NOMO-1 treated with dmso at 0.1 percent for 144 hours (cell line): ENCODE measurements around the gene STEAP1B.
"Not testable (repeated sequence)": the region's sequence is repeated elsewhere in the genome, so short reads cannot be mapped to it uniquely, and the experiment has no call there.

ENCODE experiments used
- DNase-seq: peaks from one replicate; lab custom pipeline; 2025; ENCODE audit not compliant: unreplicated experiment; lab: John Stamatoyannopoulos, UW

Gene STEAP1B

GRCh38 chr7:22460363-22460988 is 39.5 kb downstream of the STEAP1B start:
- DNase-seq: no peak

- DNase-seq: no peak
These were observed 42.5 kb downstream of the STEAP1B start for GRCh38 chr7:22457471-22457870.

- DNase-seq: no peak
These were observed 45.5 kb downstream of the STEAP1B start for GRCh38 chr7:22454446-22454845.

GRCh38 chr7:22452960-22453558 is 46.9 kb downstream of the STEAP1B start:
- DNase-seq: no peak

GRCh38 chr7:22452142-22452959 is 47.6 kb downstream of the STEAP1B start:
- no peak for DNase-seq

- not testable (repeated sequence) for DNase-seq
These were observed 50.0 kb downstream of the STEAP1B start for GRCh38 chr7:22450013-22450412.

- no peak for DNase-seq
These were observed 52.2 kb downstream of the STEAP1B start for GRCh38 chr7:22447762-22448161.

- DNase-seq: no peak
These were observed 53.0 kb downstream of the STEAP1B start for GRCh38 chr7:22447008-22447407.

- DNase-seq: no peak
These were observed 54.1 kb downstream of the STEAP1B start for GRCh38 chr7:22445853-22446252.

- no peak for DNase-seq
These were observed 54.7 kb downstream of the STEAP1B start for GRCh38 chr7:22445140-22445743.

- no peak for DNase-seq
These were observed 55.6 kb downstream of the STEAP1B start for GRCh38 chr7:22444181-22444971.

GRCh38 chr7:22443370-22444180 is 56.4 kb downstream of the STEAP1B start:
- no peak for DNase-seq

GRCh38 chr7:22442882-22443369 is 57.1 kb downstream of the STEAP1B start:
- no peak for DNase-seq

- DNase-seq: no peak
These were observed 57.7 kb downstream of the STEAP1B start for GRCh38 chr7:22442187-22442881.

GRCh38 chr7:22441157-22441556 is 58.8 kb downstream of the STEAP1B start:
- no peak for DNase-seq

GRCh38 chr7:22438994-22439393 is 61.0 kb downstream of the STEAP1B start:
- no peak for DNase-seq

- not testable (repeated sequence) for DNase-seq
These were observed 63.4 kb downstream of the STEAP1B start for GRCh38 chr7:22436552-22436951.

- DNase-seq: no peak
These were observed 64.3 kb downstream of the STEAP1B start for GRCh38 chr7:22435720-22436119.

- no peak for DNase-seq
These were observed 64.9 kb downstream of the STEAP1B start for GRCh38 chr7:22435105-22435504.
